HuH-7 (cell line): ENCODE measurements around the gene ZC3H14.
"Not testable (repeated sequence)": the region's sequence is repeated elsewhere in the genome, so short reads cannot be mapped to it uniquely, and the experiment has no call there.

ENCODE experiments used
- DNase-seq: peaks from one replicate; pipeline ENCODE4 v3.0.0; 2011; ENCODE audit warnings: low spot score

Gene ZC3H14

GRCh38 chr14:88562831-88563686 lies at the start of gene ZC3H14:
TSS of gene ZC3H14 (plus strand) at chr14:88563037. CDS start at chr14:88563134, 97 bp downstream.
- DNase-seq: peak; percentile 88

DNA sequence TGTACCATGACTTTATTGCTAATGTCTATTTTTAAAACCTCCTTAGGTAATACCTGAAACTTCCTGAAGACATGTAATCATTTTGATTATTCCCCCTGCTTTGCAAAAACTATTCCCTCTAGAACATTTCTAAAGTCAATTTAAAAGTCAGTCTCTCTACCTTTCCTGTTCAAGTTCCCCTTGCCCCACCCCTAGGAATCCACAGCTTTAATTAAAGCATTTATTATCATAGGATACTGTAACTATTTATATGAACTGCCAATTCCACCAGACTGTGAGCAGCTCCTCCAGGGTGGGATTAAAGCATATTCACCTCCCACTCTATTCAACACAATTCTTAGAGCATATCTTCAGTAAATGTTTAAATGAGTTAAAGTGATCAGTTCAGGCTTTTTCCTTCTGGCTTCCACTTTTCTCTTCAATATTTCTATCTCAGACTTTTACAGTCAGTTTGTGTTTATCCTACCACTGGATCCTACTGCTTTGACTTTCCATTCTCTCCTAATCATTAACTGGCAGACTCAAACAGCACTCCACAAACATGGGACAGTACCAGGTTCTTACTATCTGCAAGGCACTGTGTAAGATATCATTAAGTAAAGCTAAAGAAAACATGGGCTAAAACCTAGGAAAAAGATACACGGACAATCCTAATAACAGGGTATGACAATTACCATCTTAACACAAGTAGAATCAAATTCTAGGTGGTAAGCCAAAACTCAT lies 47.2 kb upstream of the ZC3H14 start:
- DNase-seq: no peak

DNA sequence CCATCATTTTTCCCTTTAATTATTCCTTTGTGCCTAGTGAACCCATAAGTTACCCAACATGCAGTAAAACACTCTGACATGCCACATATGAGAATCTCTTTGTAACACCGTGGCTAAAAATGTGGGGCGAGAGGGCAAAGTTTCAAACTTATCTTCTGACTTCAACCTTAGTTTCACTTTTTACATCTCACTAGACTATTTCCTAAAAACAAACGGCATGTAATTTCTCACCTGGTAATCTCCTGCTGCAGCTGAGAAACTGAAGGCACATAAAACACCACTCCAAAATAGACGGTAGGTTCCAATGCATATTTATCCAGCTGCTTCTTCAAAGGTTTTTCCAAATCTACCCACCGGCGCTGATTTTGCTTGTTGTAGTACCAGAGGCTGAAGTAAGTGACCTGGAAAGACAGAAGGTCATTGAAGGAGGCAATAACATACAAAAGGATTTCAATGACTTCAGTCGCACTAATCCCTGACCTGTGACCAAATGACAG lies 45.9 kb upstream of the ZC3H14 start:
- no peak for DNase-seq

DNA sequence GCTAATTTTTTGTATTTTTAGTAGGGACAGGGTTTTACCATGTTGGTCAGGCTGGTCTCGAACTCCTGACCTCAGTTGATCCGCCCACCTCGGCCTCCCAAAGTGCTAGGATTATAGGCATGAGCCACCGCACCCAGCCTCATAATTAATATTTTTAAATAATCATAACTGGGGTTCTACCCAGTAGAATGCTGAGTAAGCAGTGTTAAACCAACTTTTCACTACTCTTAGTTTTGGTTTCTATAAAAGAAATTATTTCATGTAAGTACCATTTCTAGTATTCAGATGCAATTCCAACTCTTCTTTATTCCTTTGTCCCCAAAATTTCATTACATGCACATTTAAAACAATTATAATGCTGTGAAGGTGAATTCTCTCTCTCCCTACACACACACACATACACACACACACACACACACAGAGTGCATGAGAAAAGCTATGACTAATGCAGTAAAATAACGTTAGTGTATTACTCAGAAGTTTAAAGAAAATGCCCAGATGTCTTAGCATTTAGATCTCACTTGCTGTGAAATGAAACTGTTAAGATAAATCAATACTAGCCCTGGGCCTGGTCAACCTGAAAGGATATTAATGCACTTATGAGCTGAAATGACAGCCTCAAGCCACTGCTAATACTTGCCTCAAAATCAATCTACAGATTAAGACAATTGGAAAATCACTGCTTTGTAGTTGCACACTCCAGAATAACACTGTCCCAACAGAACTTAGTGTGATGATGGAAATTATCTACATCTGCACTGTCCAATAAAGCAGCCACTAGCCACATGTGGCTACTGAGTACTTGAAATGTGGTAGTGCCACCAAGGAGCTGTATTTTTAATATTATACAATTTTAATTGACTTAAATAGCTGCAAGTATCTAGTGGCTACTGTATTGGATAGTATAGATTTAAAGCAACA lies 44.0 kb upstream of the ZC3H14 start:
- DNase-seq: no peak

- no peak for DNase-seq
Observed at GRCh38 chr14:88519907-88520306, 42.9 kb upstream of the ZC3H14 start.

DNA sequence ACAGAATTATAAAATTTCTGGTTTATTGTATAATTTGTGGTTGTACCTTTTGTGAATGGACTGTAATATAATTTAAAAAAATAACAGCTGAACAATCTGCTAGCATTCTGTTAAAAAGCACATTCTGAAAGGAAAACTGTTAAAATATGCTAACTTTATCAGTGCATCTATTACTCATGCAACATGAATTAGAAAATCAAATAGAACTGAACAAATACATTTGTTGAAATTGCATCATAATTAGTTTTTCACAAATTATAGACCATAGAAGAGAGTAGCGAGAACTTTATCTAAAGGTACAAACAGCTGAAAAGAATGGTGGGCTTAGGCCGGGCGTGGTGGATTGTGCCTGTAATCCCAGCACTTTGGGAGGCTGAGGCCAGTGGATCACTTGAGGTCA lies 41.0 kb upstream of the ZC3H14 start:
- no peak for DNase-seq

GRCh38 chr14:88522393-88522792 lies 40.4 kb upstream of the ZC3H14 start:
- no peak for DNase-seq

DNA sequence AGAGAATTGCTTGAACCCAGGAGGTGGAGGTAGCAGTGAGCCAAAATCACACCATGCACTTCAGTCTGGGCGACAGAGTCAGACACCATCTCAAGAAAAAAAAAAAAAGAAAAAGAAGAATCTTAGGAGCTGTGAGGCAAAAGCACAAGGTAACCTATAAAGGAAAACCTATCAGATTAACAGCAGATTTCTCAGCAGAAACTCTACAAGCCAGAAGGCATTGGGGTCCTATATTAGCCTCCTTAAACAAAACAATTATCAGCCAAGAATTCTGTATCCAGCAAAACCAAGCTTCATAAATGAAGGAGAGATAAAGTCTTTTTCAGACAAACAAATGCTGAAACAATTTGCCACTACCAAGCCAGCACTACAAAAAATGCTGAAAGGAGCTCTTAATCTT lies 32.9 kb upstream of the ZC3H14 start:
- DNase-seq: not testable (repeated sequence)

GRCh38 chr14:88533064-88533602 lies 29.7 kb upstream of the ZC3H14 start:
- no peak for DNase-seq

DNA sequence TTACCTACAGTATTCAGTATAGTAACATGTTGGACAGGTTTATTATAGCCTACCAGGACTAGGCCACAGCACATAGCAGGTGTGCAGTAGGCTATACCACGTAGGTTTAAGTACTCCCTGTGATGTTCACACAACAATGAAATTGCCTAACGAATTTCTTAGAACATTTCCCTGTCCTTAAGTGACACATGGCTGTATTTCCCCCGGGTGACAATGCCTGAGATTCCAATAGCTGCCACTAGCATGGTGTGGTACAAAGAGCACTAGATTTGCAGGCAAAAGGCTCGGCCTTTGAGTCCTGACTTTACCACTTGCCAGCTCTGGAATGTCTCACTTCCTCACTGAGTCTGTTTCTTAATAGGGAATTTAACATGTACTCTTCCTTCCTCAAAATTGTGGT lies 27.7 kb upstream of the ZC3H14 start:
- no peak for DNase-seq

DNA sequence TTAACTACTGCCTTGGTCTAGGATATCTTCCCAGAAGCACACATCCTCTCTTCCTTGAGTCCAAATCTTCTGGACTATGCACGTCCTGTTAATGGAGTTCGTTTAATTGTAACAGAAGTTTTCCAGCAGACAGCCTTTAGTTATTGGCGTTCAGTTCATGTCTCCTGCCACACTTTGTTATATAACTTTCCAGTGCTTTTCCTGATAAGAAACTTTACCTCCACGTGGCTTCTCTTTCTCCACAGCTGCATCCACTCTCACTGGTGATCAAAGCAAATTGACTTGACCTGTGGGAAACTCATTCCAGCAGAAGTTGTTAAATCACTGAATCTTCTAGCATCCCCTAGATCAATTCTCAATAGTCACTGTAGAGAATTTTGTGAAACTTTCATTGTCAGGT lies 27.0 kb upstream of the ZC3H14 start:
- DNase-seq: no peak

GRCh38 chr14:88541324-88541723 lies 21.5 kb upstream of the ZC3H14 start:
- no peak for DNase-seq

DNA sequence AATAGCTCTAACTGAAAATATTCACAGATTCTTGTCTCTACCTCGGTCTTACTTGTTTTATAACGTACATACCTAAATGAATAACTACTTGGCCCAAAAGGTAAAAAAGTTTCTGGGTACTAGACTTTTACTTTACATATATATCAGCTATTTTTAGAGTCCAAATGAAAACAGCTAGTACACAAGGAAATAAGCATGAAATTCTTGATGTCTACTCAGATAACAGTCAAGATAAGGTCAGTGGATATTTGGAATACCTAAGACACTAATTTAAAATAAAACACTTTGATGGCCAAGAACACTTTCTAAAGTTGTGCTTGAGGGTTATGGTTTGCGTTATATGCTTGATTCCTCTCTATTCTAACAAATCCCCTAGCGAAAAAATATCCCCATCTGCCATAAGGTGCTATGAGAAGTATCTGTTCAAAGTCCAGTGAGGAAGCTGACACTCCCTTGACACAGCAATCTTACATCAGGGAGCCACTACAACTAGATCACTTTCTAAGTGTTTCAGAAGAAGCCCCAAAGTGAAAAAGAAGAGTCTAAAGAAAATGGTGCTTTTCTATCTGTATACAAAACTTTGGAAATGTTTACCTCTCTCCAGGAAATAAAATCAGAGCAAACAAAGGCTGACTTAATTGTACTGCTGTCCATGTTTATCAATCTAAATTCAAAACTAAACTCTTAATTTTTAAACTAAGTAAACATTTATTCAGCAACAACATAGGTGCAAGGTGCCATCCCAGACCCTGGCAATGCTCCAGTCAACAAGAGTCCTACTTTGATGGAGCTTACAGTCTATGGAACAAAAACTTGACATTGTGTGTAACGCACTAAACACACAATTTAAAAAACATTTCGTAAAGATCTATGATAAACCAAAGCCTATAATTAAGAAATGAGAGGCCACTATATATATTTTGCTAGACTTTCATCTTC lies 19.7 kb upstream of the ZC3H14 start:
- no peak for DNase-seq

DNA sequence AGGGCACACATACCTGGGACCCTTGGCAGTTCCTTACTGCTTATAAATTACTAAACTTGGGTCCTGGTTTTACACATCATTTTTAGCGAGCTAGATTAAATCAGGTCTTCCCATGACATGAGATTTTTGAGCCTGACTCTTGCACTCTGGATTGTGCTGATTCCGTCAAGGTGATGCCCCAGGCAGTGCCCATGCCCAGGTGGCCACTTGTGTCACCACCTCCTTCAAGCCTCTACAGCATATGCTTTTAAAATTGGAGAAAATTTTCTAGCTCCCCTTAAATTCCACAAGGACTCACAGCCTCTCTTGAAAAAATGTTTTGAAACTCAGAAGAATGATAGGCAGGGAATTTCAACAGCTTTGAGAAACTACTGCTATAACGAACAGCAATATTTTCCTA lies 17.6 kb upstream of the ZC3H14 start:
- no peak for DNase-seq

- no peak for DNase-seq
Observed at GRCh38 chr14:88546621-88547385, 16.0 kb upstream of the ZC3H14 start.

DNA sequence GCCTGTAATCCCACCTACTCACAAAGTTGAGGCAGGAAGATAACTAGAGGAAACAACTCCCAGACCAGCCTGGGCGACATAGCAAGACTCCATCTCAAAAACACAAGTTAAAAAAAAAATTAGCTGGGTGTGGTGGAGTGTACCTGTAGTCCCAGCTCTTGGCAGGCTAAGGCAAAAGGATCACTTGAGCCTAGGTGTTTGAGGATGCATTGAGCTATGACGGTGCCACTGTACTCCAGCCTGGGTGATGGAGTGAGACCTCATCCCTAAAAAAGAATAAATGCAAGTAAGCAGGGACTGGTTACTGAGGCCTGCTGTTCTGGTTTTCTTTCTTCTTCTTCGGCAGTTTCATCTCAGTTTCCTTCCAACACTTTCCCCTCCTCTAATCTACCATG lies 15.5 kb upstream of the ZC3H14 start:
- DNase-seq: no peak

- no peak for DNase-seq
Observed at GRCh38 chr14:88550078-88550477, 12.8 kb upstream of the ZC3H14 start.

DNA sequence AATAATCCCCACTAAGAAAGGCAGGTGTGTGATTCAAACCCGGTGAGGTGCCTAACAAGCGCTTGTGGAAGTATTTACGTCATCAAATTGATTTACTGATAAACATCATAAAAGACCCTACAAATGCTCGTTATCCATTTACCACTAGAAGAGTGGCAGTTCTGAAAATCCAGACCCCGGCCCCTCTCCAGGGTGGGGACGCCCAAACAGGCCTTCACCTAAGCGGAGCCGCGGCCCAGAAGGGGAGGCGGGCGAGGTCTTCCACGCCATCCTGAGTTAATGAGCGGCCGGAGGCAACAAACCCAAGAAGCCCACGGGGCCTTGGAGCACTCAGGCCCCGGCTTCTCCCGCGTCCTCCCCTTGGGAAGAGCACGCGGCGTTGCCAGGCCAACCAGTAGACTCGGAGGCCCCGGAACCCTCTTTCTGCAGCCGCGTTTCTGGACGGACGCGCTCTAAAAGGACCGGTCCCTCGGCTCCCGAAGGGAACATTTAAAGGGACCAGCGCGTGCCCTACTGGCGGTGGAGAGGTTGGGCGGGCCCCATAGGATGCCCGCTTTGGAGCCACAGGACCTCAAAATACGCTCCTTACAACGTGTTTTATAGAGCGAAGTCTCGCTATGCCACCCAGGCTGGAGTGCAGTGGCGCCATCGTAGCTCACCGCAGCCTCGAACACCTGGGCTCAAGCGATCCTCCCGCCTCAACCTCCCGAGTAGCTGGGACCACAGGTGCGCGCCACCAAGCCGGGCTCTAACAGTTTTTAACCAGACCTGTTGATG lies 11.6 kb upstream of the ZC3H14 start:
- DNase-seq: peak; percentile 74

DNA sequence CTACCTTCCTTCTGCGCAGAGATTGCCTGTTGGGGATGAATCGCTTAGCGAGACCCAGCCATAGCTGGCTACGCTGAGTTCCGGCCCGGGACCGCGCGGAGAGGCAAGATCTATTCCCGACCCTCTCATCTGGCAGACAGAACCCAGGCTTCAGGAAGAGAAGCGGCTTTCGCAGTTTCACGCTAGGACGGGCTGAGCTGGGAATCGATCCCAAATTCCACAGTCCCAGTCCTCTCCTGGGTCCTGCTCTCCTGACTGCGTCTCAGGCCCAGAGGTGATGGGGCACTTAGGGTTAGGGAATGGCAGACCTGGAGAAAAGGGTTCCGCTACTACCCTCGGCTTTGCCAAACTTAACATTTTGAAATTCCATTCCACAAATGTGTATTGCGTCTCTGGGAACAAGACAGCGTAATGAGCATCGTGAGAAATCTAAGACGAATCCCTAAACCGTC lies 10.8 kb upstream of the ZC3H14 start:
- no peak for DNase-seq
